ENCODE measurements around the gene CCDC69.
"Not testable (repeated sequence)": the region's sequence is repeated elsewhere in the genome, so short reads cannot be mapped to it uniquely, and the experiment has no call there.

CCDC69 gene, protein sequence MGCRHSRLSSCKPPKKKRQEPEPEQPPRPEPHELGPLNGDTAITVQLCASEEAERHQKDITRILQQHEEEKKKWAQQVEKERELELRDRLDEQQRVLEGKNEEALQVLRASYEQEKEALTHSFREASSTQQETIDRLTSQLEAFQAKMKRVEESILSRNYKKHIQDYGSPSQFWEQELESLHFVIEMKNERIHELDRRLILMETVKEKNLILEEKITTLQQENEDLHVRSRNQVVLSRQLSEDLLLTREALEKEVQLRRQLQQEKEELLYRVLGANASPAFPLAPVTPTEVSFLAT

GRCh38 chr5:151223447-151224264, at the start of gene CCDC69:
CCDC69 (minus strand) TSS chr5:151224092; CDS start chr5:151223970, 122 bp downstream.
- DNase-seq (ENCODE audit: low read depth), result no peak

DNA sequence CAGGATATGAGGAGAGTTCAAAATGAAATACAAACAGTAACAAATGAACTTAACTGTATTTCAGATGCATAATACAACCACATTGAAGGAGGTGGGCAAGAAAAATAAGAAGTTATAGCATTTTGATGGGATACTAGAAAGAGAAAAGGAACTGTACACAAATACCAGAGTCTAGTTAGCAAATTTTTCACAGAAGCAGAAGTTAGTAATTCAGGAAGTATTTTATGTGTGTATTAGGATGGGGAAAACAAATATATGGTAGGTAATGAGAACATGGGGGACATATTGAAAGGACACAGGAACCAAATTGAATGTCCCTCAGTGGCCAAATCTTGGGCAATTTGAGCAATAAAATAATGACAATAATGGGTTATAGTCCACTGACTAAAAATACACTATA, 47.4 kb upstream of the CCDC69 start:
- DNase-seq (ENCODE audit: low read depth), result no peak

GRCh38 chr5:151270599-151270998, 46.7 kb upstream of the CCDC69 start:
- peak; percentile 6 for DNase-seq (ENCODE audit: low read depth)

- DNase-seq (ENCODE audit: low read depth), result no peak
Measured at GRCh38 chr5:151267491-151268260, 43.8 kb upstream of the CCDC69 start.

DNA sequence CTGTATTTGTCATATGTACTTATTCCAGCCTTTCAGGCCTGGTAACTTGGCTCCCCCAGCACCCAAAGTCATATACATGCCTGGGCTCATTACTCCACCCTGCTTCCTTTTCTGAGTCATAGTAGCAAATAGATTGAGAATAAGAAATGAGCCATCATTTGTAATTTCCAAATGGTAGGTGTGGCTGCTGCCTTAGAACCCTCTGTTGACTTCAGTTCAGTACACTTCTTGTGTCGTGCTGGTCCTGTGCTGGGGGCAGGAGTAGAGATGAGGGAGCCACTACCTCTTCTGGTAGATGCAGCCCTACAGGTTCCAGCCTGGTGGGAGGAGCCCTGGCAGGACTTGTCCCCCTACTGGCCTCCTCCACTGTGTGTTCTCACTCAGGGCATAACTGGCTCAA, 40.2 kb upstream of the CCDC69 start:
- no peak for DNase-seq (ENCODE audit: low read depth)

DNA sequence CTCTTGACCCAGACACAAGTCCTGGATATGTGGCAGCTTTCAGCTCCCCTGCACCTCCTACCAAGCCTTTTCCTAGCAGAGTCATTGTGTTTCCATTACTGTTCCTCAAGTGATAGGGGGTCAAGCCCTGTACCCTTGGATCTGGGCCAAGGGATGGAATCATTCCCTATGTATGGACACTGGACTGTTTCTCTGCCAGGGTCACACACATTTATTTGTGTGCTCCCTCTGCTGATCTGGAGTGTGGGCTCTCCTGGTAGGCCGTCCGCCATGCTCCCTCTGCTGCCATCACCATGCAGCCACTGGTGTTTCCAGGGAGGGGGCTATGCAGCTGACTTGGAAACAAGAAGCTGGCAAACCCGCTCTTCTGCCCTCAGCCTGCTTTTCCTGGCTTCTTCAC, 38.6 kb upstream of the CCDC69 start:
- no peak for DNase-seq (ENCODE audit: low read depth)

GRCh38 chr5:151259931-151260330, 36.0 kb upstream of the CCDC69 start:
- DNase-seq (ENCODE audit: low read depth), result no peak

DNA sequence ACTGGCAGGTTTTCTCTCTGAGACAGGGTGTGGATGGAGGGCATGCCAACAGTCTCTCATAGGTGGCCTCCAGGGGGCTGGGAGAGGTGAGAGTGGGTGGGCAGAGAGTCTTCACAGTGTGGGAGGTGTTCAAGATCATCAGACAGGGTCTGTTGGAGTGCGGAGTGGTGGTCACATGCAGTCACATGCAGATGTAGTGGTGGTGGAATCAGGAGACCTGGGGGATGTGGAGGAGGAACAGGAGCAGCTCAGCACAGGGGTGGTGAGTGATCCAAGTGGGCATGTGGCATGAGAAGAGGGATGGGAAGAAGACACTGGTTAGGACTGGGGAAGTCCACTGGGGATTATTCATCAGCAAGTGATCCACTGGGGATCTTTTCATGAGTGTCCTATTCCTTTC, 34.9 kb upstream of the CCDC69 start:
- no peak for DNase-seq (ENCODE audit: low read depth)

DNA sequence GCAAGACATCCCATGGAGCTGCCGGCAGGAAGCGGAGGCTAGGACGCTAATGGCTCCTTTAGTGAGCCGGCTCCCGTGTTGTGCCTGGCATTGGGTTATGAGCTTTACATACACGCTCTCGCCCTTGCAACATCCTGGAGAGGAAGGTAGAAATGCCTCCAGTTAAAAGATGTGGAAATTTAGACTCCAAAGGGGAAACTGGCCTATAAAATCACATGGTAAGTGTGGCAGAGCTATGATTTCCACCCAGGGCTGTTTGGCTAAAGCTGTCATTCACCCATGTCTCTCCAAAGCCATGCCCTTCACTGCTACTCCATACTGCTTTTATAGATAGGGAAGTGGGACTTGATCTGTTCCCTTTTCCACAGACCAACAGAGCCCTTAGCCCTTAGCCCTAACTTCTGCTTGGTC, 34.3 kb upstream of the CCDC69 start:
- no peak for DNase-seq (ENCODE audit: low read depth)

- no peak for DNase-seq (ENCODE audit: low read depth)
Measured at GRCh38 chr5:151257731-151258181, 33.9 kb upstream of the CCDC69 start.

DNA sequence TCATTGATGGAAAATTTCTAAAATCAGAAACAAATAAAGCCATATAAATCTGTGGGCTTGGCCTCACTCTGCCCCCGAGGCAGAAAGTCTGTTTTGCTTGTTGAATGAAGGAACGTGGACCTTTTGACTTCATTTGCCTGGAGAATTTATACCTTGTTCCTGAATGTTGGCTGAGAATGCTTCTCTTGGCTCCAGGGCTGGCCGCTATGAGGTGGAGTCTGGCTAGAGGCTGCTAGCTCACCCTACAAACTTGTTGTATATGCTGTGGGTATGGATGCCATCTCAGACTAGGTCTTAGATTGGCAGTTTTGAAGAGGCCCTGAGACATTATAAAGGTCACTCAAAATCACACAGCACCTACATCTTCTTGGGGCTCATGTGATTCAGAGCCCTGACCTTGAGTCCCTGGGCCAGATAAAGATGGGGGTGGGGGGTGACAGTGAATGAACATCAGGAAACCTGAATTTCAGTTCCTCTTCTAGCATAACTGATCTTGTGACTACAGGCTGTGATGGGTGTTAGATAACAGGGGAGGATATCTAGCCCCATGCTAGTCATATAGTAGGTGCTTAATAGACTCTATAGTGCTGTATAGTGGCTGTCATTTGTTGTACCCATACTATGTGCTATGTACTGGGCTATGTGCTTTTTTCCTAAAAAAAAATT, 31.9 kb upstream of the CCDC69 start:
- no peak for DNase-seq (ENCODE audit: low read depth)

DNA sequence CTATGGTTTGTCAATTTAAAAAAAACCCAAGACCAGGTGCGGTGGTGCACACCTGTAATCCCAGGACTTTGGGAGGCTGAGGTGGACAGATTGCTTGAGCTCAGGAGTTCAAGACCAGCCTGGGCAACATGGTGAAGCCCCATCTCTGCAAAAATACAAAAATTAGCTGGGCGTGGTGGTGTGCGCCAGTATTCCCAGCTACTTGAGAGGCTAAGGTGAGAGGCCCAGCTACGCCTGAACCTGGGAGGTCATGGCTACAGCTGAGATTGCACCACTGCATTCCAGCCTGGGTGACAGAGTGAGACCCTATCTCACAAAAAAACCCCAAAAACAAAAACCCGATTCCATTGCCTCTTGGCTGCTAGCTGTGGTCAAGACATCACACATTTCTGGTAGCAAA, 31.1 kb upstream of the CCDC69 start:
- DNase-seq (ENCODE audit: low read depth), result not testable (repeated sequence)

- no peak for DNase-seq (ENCODE audit: low read depth)
Measured at GRCh38 chr5:151254556-151254955, 30.7 kb upstream of the CCDC69 start.

- DNase-seq (ENCODE audit: low read depth), result no peak
Measured at GRCh38 chr5:151253605-151253950, 29.7 kb upstream of the CCDC69 start.

DNA sequence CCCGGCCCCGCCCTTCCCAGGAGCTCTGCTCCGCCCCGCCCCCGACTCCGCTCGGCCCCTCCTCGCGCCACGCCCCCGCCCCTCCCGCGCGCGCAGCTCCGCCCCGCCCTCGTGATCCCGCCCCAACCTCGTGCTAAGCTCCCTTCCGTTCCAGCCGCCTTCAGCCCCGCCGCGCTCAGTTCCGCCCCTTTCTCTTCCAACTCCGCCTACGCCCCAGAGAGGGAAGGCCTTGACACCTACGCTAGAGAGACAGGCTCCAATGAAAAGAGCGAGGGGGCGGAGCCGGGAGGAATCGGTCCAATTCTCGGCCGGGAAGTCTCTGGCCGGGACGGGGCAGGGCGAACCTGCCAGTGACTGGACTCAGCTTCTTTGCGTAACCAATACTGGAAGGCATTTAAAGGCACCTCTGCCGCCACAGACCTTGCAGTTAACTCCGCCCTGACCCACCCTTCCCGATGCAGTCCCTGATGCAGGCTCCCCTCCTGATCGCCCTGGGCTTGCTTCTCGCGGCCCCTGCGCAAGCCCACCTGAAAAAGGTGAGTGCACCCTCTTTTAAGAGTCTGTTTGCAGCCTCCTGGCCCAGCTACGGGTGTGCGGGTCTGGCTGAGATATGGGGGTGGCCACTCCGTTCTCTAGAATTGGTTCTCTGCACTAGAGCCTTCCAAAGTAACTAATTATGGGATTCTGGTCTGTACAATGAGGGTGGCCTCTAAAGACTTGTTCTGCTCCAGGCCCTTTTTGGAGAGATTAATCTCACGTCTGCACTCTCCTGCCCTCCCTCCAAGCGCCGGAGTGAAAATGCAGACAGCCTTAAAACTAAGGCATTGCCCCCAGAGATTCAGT, 29.1 kb upstream of the CCDC69 start, which contains the start of gene GM2A:
GM2A (plus strand) TSS at position 424 of the 843 bp plus-strand sequence; CDS start at position 456, 32 bp downstream.
- DNase-seq (ENCODE audit: low read depth), result peak; percentile 99

DNA sequence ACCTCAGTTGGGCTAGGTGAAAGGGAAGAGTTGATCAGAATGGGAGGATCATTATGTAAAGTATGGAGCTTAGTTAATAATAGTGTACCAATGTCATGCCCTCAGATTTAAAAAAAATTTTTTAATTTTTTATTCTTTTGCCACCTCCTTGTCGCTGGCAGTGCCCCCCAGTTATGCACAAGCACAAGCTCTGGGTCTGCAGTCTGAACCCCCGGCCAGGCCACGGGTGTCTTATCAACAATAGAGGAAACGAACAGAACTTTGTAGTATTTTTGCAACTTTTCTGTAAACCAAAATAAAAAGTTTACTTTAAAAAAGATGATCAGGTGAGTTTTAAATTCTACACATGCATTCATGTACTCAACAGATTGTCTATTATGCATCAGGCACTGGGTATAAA, 27.7 kb upstream of the CCDC69 start:
- DNase-seq (ENCODE audit: low read depth), result no peak

DNA sequence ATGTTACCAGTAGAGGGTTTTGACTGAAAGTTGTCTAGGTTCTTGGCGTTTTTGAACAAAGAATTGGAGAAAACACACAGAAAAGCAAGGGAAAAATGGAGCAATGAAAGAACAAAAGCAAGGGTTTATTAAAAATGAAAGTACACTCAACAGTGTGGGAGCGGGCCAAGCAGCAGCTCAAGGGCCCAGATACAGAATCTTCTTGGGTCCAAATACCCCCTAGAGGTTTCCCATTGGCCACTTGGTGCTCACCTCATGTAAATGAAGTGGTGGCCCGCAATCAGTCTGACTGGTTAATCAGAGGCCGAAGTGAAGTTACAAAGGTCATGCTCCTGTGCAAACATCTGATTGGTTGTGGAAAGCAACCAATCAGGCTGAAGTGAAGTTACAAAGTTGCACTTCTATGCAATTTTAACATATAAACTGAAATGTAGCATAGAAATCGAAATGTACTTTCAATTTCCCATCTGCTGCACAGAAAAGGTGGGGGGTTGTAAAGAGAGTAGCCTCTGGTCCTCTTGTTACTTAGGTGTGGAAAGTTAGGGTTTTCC, 27.2 kb upstream of the CCDC69 start:
- DNase-seq (ENCODE audit: low read depth), result no peak

DNA sequence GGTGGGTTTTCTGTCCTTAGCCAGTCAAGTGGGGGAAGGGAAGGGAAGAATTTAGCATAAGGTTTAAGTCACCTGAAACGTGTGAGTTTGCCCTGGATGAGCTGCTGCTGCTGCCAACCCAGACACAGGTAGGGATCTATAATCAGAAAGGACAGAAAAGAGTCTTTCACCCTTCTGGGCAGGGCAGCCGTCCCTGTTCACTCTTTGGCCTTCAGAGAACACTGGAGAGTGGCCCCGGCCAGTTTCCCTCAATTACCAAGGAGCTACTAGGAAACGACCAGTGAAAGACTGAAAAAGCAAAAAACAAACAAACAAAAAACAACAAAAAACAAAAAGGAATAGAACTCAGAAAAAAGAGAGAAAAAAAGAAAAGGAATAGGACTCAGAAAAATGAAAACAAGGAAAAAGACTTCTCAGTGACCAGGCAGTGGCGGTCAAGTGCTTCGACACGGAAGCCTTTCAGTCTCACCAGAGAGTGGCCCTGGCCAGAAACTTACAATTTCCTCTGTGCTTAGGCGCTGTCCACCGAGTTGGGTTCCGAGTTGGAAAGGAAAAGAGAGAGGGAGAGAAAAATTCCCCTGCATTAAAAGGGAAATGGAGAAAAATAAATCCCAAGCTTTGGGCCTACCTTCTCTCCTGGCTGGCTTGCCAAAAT, 26.6 kb upstream of the CCDC69 start:
- no peak for DNase-seq (ENCODE audit: low read depth)

DNA sequence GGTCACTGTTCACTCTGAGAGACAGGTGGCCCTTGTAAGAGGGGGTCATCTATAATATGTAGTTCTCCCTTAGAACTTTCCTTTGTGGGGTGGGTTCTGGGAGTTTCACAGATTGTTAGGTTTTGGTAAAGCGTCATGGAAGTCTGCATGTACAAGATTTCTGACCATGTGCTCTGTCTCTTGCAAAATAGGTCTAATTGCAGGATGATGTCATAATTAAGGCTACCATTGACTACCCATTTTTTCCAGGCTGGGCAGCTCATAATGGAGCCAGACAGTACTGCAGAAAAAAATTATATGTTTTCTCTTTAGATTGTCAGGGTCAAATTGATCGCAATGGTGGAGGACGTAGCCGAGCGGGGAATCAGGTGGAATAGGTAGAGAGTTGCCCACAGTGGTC, 25.4 kb upstream of the CCDC69 start:
- no peak for DNase-seq (ENCODE audit: low read depth)

GRCh38 chr5:151248651-151249050, 24.8 kb upstream of the CCDC69 start:
- DNase-seq (ENCODE audit: low read depth), result no peak

All from fibroblast of the conjunctiva (primary cell).